ENCODE data around the gene ZNF827.

The ZNF827 gene, protein sequence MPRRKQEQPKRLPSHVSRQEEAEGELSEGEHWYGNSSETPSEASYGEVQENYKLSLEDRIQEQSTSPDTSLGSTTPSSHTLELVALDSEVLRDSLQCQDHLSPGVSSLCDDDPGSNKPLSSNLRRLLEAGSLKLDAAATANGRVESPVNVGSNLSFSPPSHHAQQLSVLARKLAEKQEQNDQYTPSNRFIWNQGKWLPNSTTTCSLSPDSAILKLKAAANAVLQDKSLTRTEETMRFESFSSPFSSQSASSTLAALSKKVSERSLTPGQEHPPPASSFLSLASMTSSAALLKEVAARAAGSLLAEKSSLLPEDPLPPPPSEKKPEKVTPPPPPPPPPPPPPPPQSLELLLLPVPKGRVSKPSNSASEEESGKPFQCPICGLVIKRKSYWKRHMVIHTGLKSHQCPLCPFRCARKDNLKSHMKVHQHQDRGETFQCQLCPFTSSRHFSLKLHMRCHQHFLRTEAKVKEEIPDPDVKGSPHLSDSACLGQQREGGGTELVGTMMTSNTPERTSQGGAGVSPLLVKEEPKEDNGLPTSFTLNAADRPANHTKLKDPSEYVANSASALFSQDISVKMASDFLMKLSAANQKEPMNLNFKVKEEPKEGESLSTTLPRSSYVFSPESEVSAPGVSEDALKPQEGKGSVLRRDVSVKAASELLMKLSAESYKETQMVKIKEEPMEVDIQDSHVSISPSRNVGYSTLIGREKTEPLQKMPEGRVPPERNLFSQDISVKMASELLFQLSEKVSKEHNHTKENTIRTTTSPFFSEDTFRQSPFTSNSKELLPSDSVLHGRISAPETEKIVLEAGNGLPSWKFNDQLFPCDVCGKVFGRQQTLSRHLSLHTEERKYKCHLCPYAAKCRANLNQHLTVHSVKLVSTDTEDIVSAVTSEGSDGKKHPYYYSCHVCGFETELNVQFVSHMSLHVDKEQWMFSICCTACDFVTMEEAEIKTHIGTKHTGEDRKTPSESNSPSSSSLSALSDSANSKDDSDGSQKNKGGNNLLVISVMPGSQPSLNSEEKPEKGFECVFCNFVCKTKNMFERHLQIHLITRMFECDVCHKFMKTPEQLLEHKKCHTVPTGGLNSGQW

DNA sequence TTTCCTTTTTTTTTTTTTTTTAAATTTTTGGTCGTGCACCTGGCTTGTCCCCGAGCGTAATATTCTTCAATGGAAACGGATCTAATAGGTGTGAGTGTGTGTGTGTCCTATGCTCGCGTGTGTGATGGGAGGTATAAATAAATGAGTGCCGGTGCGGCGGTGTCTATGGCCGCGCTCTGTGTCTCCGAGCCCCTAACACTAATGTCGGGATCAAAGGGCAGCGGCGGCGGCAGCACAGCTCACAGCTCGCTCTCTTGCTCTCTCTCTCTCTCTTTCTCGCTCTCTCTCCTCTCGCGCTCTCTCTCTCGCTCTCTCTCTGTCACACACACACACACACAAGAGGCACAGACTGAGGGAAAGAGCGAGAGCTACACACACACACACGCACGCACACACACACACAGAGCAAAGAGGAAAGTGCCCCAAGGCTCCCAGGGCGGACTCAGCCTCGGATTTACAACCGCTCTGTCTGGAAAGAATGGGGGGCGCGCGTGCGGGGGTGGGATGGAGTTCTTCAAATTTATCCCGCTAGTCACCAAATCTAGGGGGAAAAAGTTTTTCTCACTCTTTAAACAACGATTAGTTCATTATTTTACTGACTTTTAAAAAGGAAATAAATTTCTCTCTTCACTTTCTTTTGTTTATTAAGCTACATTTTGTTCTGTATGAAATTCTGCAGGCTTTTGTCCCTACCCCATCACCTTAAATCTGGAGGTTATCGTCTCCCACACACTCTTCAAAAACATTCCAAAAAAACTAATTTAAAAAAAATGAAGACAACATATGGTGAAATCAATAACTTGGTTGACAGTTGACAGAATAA lies at the start of gene ZNF827:
TSS of gene ZNF827 (minus strand) at position 206 of the 823 bp plus-strand sequence. CDS start 416 bp downstream, outside the sequence.
- peak; percentile 77 for DNase-seq

DNA sequence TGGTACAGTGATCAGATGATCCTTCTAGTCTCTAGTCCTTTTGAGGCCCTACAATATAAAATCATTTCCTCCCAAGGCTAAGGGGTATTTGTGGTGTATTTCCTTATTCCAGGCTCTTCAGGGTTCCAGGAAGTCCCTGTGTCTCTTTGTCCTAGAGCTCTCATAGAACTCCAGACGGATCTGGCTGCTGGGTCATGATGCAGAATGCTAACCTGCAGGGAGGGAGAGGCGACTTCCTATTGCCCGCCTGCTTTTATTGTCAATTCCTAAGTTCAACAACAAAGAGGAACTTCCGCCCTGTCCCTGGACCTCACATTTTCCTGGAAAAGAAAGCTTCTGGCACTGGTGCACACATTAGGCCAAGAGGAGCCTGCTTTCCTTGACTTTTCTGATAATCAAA lies 45.9 kb upstream of the ZNF827 start:
- DNase-seq = no peak

DNA sequence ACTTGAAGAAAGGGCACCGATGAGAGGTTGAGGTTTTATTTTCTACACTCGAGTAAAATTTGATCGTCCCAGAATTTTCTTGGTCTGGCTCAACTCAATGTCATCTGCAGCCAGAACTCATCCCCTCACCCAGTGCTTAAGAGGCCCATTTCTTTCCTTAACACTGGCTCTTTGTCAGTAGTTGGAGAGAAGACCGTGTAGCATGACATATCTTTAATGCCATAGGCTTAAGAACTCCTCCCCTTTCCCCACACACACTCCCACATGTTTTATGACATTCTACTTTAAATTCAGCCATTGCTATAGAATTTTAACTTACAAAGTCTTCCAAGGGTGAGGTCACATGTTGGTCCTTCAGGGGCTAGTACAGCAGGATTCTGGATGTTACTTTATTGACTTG lies 44.2 kb upstream of the ZNF827 start:
- DNase-seq = no peak

DNA sequence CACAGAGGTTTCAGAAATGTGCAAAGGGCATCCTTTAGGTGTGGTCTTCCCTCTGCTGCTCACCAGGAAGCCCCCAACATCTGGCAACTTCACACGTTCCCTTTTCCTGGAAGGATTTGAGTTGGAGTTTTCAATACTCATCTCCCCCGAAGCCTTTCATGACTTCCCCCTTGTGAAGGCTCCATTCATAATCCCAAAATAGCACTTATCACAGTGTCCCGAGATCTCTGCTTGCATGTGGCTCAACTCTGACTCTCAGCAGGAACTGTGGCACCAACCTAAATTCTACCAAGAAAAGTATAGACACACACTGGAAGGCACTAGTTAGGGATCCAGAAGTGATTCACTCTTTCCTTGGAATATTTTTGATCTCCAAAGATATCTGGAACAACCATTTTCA lies 40.5 kb upstream of the ZNF827 start:
- no peak for DNase-seq

DNA sequence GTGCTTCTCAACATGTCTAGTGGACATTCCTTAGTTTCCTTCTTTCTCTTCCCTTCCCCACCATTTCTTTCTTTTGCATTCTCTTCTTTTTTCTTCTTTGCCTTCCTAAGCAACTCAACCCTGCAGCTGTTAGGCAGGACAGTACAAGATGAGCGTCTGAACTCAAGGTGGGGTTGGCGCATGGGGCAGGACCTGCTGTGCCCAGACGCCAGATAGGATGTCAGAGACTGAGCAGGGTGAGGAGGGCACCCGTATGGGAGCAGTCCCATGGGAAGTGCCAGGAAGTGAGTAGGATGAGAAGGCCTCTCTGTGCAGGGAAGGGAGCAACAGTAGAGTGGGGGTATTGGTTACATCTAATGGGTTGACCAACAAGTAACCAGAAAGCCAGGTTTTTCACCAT lies 38.1 kb upstream of the ZNF827 start:
- DNase-seq = no peak

DNA sequence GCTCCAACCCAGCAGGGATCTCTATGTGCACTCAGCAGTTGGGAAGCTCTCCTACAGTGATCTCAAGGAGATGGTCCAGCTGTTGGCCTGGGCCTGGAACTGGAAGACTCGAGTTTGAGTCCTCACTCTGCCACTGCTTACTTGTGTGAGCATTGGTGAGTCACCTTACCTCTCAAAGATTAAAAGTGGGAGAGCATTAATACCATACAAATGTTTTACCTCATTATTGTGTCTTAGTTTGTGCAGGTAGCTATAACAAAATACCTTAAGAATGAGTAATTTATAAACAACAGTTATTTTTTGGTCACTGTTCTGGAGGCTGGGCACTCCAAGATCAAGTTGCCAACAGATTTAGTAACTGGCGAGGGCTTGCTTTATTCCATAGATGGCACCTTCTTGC lies 21.4 kb upstream of the ZNF827 start:
- no peak for DNase-seq

DNA sequence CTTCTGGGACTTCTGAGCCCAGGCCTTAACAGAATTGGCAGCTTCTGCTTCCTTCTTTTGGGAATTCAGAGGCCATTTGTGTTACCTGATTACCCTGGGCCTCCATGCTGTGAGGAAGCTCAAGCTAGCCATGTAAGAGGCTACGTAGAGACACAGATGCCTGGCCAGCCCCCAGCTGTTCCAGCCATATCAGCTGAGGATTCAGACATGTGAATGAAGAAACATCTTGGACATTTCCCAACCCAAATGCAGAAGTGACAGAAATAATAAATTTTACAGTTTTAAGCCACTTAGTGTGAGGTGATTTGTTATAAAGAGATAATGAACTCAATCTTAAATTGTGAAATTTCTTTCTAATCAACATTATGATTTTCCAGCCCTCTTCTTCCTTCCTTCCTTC lies 18.7 kb upstream of the ZNF827 start:
- no peak for DNase-seq

DNA sequence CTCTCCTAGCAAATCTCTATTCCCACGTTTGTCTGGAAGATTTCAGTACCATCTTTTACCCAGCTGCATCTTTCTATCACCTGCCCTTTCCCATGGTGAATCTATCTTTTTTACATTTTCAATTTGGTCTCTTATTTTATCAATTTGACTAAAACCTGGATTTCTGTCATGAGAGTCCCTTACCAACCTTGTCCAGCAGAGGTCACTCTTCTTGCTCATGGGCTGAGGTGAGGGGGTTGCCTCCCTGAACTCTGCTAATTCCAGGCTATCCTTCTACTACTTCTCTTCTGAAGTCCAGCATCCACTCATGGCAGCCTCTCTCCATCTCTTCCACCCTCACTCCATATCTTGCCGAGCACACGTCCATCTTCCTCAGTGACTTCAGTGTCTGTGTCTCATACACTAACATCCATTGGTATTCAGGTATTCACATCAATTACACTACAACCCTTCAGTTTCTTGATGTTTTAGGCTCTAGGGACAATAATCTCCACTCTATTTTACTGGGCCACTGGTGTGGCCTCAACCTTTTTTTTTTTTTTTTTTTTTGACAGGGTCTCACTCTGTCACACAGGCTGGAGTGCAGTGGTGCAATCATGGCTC lies 17.8 kb upstream of the ZNF827 start:
- DNase-seq = peak; percentile 57

DNA sequence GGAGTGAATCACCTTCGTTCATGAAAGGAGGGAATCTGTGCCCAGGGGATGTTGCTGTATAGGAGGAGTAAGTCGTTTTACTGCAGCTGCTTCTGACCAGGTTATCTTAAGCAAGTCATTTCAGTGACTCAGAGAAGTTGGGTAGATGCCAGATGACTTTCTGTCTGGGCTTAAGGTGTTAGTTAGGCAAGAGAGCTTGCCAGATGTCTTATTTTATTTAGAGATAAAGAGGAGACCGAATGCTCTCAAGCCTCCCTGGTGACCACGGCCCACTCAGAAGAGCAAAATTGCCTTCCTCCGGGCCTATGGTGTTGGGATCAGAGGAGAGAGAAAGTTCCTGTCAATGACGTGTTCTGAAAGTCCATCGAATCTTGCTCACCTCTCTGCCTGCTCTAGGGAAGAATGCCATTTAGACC lies 16.3 kb upstream of the ZNF827 start:
- DNase-seq = no peak

DNA sequence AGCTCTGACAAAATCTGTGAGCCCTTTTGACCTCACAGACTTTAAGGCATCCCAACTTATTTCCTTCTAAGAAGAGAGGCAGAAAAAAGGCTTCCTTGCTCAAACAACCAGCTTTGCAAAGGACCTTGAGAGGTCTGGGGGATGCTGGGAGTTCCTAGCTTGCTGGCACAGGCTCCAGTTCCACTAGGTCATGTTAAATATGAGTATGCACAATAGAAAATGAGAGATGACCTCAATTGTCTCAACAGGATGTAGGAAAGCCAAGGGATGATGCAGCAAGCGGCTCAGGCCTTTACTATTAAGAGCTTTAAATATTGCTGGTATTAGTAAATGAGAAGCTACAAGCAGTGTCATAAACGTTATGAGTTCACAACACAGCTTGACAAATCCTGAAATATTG lies 13.3 kb upstream of the ZNF827 start:
- no peak for DNase-seq

DNA sequence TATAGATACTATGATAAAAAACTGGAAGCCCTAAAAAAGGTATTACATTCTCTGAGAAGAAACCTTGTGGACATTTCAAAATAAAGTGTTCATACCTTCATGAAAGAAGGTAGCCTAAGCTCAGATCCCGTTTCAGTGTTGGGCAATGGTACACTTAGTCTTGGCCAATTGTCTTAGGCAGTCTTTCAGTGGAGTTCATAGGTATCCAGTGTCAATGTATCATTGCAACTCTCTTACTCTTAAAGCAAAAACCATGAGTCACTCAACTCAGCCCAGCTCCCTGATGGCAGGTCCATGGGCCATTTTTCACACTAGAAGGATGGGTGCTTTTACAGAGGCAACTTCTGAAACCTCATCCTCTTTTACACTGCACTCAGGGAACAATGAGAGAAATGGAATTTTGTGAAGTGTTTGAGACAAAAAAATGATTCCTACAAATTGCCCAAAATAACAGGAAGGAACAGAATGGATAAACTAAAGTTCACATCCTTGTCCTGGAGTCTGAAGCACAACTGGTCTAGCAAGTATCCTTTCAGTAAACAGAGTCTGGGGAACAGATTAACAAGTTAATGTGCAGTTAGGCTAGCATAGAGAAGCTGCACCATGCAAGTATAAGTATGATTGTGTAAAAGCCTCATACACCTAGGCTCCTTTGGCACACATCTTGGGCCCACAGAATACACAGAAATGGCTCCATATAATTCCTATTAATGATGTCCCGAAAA lies 7.0 kb upstream of the ZNF827 start:
- DNase-seq = no peak

DNA sequence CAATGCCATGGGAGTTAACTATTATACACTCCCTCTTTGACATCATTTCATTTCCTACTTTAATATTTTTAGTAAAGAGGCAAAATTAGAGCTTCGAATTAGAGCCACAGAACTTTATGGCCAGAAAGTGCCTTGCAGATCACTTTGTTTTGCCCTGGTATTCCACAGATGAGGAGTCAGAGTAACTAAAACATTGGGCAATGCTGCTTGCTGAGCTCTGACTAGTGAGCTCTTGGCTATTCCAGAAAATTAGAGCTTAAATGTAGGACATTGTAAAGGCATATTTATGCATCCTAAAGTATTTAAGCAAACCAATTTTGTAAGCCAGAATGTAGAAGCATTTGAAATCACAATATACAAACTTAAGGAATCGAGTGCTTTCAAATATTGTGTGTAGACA lies 6.3 kb upstream of the ZNF827 start:
- DNase-seq = no peak

DNA sequence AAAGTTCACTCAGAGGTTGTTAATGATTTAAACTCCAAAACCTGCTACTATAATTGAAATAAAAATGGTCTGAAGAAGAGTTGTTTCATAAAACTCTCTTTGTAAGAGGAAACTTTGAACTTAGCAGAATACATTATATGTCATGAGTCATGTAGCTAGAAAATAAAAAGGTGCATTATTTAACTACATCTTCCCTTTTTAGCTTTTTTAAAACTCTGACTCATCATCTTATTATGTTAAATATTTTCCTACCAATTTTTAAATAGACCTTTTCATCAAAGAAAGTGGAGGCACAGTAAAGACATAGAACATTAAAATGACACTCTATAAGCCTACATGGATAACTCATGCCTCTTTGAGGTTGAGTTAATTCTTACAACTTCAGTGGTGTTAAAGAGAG lies 1.2 kb upstream of the ZNF827 start:
- DNase-seq = no peak

DNA sequence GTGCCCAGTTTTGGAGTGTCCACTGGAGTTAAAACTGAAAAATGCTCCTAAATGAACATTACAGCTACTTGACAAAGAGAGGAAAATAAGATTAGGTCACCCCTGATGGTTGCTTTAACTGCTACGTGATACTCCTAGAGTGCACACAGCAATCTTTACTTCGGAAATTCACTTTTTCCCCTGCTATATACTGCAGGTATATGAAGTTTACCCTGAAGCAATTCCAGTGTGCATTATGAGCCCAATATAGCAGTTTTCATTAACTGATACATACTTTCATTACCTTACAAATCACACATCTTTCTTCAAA lies 773 bp upstream of the ZNF827 start:
- DNase-seq = no peak

DNA sequence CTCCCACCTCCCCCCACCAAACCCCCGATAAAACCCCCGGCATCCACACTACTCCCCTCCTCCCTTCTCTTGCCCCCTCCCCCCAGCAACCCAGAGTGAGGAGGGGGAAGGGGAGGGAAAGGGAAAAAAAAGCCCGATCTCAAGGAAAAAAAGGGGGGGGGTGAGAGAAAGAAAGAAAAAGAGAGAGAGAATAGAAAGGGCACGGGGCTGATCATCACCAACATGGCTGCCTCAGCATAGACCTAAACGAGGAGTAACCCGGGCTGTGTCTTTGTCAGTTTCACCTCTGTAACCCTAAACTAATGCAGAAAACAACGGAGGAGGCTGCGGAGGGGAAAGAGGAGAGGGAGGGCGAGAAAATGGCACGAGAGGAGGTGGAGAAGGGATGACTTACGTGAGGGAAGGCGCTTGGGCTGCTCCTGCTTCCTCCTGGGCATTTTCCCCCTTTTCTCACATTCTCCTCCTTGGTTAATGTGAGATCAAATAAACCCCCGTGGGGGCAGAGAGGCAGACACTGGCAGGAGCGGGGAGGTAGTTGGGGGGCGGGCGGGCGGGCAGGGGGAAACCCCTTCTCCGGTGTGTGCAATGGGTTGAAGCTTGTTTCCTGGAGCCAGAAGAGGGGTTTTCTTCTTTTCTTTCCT lies 532 bp downstream of the ZNF827 start:
- peak; percentile 58 for DNase-seq

DNA sequence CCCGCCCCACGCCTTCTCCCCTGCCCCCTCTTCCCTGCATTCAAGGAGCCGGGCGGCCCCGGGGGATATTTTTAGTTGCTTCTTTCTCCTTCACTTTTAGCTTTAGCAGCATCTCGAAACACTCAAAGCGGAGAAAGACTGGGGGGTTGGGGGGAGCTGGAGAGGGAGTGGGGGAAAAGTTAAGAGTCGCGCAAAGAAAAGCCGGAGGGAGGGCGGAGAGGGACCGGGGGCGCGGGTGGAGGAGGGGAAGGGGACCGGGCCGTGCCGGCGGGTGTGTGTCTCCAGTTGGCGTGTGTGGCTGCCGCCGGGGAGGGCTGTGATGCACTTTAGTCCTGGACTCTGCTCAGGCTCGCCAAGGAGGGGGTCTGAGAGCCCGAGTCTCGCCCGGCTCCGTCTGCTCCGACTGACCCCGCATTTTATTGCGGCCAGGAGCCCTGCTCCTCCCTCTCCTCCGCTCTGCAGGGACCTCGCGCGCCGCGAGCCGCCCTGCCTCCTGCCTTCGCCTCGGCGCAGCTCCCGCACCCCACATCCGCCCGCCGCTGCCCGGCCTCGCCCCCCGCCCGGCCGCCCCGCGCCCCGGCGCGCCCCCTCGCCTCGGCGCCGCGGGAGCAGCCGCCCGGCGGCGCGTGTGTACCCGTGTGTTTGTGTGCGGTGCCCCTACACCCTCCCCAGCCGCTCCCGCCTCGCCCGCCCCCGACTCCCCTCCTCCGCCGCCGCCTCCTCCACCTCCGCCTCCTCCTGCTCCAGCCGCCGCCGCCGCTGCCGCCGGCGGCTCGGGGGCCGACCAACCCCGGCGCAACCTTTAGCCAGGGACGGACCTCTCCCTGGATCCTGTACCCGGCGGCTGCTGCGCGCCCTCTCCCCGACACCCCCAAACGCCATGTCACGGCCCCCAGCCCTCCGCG lies 1.4 kb downstream of the ZNF827 start:
- DNase-seq = peak; percentile 64

DNA sequence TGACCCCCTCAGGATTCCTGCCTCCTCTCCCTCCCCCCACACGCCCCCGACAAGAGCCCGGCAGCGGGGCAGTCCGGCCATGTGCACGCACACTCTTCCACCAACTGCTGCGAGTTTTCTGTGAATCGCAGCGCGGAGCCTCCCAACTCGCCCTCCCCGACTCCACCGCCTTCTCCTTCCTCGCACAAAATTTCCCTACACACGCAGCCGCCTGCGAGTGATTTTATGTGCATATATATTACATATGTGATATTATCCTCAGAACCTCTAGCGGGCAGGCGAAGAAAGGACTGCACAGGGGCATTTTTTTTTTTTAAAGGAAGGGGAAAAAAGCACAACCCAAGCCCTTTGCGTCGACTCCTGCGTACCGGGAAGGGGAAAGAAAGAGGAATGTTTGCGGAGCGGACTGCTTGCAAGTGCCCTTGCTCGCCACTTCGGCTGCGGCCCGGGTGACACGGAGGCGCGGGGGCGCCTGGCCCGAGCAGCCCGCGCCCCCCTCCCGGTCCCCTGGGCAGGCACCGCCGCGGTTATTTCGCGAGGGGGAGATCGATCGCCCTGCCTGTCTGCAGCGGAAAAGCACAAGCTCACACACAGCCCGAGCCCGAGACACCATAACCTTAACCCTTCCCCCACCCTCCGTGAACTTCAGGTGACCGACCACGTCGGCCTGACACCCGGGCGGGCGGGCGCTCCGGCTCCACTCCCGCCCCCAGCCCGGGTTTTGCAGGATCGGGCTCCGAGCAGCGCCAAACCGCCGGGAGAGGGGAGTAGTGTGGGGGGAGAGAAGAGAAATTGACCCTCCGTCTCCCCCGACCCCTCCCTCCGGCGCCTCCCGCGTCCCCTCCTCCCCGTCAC lies 2.3 kb downstream of the ZNF827 start:
- peak; percentile 76 for DNase-seq

DNA sequence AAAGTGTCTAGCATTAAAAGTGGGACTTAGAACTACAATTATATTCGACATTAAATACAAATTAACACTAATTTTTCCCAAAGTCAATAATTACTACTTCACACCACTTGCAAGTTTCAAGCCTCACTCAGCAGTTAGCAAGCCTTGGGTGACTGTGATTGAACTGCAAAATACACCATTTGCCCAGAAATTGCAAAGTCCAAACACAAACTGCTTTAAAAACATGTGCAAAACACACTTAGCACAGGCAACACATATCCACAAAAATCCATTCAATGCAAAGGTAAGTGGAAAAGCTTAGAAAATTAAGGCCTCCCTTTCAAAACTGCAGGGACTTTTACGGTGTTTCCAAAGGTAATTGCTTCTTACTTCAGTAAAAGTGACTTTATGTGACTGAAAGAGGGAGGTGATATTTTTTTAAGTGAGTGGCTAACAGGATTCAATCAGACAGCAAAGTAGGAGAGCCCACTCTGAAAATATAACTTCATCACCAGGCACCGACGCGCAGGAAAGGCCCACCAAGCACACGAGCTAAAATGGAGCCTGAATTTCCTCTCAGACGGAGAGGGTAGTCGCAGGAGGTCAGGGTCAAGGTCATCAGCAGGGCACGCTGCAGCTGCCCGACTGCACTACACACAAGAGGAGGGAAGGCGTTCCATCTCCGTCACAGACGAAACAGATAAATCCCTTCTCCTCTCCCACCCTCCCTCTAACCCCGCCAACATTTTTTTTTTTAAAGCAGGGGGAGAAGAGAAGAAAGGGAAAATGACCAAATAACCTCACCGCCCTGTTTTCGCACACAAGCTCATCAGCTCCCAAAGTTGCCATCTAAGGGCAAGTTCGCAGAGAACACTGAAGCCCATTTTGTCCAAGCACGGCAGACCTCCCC lies 3.1 kb downstream of the ZNF827 start:
- DNase-seq = peak; percentile 12

Data from CD4-positive, alpha-beta T cell treated with Interleukin-17A for 4 hours (primary cell).